Measurements from ENCODE around the gene TOM1.

Gene TOM1

GRCh38 chr22:35368386-35368785, 68.7 kb downstream of the TOM1 start:
- TF ChIP-seq TAF1 (IDR thresholded peaks at IDR 0.05; ENCODE audit: low read depth) (no peak), YY1 (IDR thresholded peaks at IDR 0.05; ENCODE audit: low read depth) (no peak), CREB1 (IDR thresholded peaks at IDR 0.05; ENCODE audit: low read depth) (no peak), ZBTB7A (IDR thresholded peaks at IDR 0.05; ENCODE audit: low read depth) (no peak), CEBPB (IDR thresholded peaks at IDR 0.05) (no peak), REST (IDR thresholded peaks at IDR 0.05; ENCODE audit: low read depth) (no peak), TEAD4 (IDR thresholded peaks at IDR 0.05) (no peak), RAD21 (IDR thresholded peaks at IDR 0.05; ENCODE audit: low read depth) (no peak), NFIC (IDR thresholded peaks at IDR 0.05) (no peak), EGR1 (IDR thresholded peaks at IDR 0.05) (no peak), EP300 (IDR thresholded peaks at IDR 0.05; ENCODE audit: borderline replicate concordance) (no peak), FOXM1 (IDR thresholded peaks at IDR 0.05; ENCODE audit: borderline replicate concordance, low read depth) (no peak), TCF12 (IDR thresholded peaks at IDR 0.05; ENCODE audit: low read depth) (no peak)
- TF ChIP-seq, protein P1, sequence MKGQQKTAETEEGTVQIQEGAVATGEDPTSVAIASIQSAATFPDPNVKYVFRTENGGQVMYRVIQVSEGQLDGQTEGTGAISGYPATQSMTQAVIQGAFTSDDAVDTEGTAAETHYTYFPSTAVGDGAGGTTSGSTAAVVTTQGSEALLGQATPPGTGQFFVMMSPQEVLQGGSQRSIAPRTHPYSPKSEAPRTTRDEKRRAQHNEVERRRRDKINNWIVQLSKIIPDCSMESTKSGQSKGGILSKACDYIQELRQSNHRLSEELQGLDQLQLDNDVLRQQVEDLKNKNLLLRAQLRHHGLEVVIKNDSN (IDR thresholded peaks at IDR 0.05), result no peak
- TF ChIP-seq, protein P2, sequence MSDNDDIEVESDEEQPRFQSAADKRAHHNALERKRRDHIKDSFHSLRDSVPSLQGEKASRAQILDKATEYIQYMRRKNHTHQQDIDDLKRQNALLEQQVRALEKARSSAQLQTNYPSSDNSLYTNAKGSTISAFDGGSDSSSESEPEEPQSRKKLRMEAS (IDR thresholded peaks at IDR 0.05), result no peak

DNA sequence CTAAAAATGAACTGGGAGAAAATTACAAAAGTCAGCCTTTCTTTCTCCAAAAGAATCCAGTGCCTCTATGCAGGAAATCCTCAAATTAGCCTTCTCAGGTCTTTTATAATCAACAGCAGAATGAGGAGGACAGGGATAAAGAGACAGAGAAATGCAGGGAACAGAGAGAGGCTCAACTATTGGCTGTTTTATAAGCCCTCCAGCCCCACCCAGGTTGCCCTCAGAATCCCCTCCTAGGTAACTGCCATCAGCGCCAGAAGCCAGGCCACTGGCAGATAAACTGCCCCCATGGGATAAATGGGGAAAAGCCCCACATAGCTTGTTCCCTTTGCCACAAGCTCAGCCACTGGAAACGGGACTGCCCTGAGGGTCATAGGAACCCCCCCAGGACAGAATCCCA, 70.3 kb downstream of the TOM1 start:
- TF ChIP-seq TEAD4 (IDR thresholded peaks at IDR 0.05) (no peak), EP300 (IDR thresholded peaks at IDR 0.05; ENCODE audit: borderline replicate concordance) (no peak), CREB1 (IDR thresholded peaks at IDR 0.05; ENCODE audit: low read depth) (no peak), EGR1 (IDR thresholded peaks at IDR 0.05) (no peak), CEBPB (IDR thresholded peaks at IDR 0.05) (no peak), NFIC (IDR thresholded peaks at IDR 0.05) (no peak), YY1 (IDR thresholded peaks at IDR 0.05; ENCODE audit: low read depth) (no peak), ZBTB7A (IDR thresholded peaks at IDR 0.05; ENCODE audit: low read depth) (no peak)
- TF ChIP-seq, protein P2 (IDR thresholded peaks at IDR 0.05), result no peak

GRCh38 chr22:35373781-35374180, 74.1 kb downstream of the TOM1 start:
- TF ChIP-seq TEAD4 (IDR thresholded peaks at IDR 0.05) (no peak), EP300 (IDR thresholded peaks at IDR 0.05; ENCODE audit: borderline replicate concordance) (no peak), NFIC (IDR thresholded peaks at IDR 0.05) (no peak), RAD21 (IDR thresholded peaks at IDR 0.05; ENCODE audit: low read depth) (no peak), YY1 (IDR thresholded peaks at IDR 0.05; ENCODE audit: low read depth) (no peak)

DNA sequence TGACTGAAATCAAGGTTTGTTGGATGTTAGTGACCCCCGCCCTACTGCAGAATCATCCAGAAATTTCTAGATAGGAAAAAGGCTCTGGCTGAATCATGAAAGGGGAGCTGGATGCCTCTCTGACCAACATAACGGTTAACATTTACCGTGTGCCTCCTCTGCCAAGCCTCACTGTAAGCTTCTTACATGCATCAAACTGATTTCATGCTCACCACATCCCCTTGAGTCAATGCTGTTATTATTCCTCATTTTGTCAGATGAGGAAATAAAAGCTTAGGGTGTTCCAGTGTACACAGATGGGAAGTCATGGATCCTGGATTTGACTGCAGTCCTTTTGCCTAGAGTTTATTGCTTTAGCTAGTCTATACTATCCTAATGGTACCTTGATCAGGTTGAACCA, 75.3 kb downstream of the TOM1 start:
- TF ChIP-seq FOXM1 (IDR thresholded peaks at IDR 0.05; ENCODE audit: borderline replicate concordance, low read depth) (no peak), TAF1 (IDR thresholded peaks at IDR 0.05; ENCODE audit: low read depth) (no peak), TEAD4 (IDR thresholded peaks at IDR 0.05) (no peak), NFIC (IDR thresholded peaks at IDR 0.05) (no peak)
- TF ChIP-seq, protein P1 (IDR thresholded peaks at IDR 0.05), result no peak
- TF ChIP-seq, protein P2 (IDR thresholded peaks at IDR 0.05), result no peak

DNA sequence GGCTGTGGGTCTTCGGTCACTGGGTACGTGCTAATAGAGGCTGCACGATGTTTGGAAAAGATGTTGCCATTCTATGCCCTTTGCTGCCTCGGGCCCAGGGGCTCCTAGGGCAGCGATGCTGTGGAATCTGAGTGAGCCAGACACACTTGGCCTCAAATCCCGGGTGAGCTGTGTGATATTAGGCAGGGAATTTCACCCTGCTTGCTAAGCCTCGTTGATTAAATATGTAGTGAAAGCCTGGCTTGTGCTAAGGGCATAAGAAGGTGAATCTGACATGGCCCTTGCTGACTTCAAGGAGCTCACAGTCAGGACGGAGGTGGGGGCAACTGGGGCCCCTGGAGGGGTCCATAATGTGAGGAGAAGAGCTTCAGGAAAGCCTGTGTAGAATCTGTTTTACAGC, 75.8 kb downstream of the TOM1 start:
- TF ChIP-seq FOXM1 (IDR thresholded peaks at IDR 0.05; ENCODE audit: borderline replicate concordance, low read depth) (no peak), ZBTB7A (IDR thresholded peaks at IDR 0.05; ENCODE audit: low read depth) (no peak), TCF12 (IDR thresholded peaks at IDR 0.05; ENCODE audit: low read depth) (no peak), NFIC (IDR thresholded peaks at IDR 0.05) (no peak), YY1 (IDR thresholded peaks at IDR 0.05; ENCODE audit: low read depth) (no peak), CEBPB (IDR thresholded peaks at IDR 0.05) (no peak), EP300 (IDR thresholded peaks at IDR 0.05; ENCODE audit: borderline replicate concordance) (no peak), TEAD4 (IDR thresholded peaks at IDR 0.05) (no peak), REST (IDR thresholded peaks at IDR 0.05; ENCODE audit: low read depth) (no peak), RAD21 (IDR thresholded peaks at IDR 0.05; ENCODE audit: low read depth) (no peak), EGR1 (IDR thresholded peaks at IDR 0.05) (no peak), TAF1 (IDR thresholded peaks at IDR 0.05; ENCODE audit: low read depth) (no peak), CREB1 (IDR thresholded peaks at IDR 0.05; ENCODE audit: low read depth) (no peak)
- TF ChIP-seq, protein P1 (IDR thresholded peaks at IDR 0.05), result no peak
- TF ChIP-seq, protein P2 (IDR thresholded peaks at IDR 0.05), result no peak
